Neural progenitor cell (in vitro differentiated cells): Measurements from ENCODE around the gene ISM1. TPM values are rescaled to one million over a fixed set of nuclear protein-coding genes. Genes with fewer than 3 reads are reported as not detected.

Source experiments
- DNase-seq: peaks from one replicate; pipeline ENCODE4 v3.0.0-alpha.2; 2016; ENCODE audit warnings: low spot score
- H2AFZ ChIP-seq: fragments of 200-600 bp; sonication (generic); replicated peaks from 2 replicates; pipeline ENCODE4 v1.6.1; 2016; ENCODE audit warnings: antibody characterized with exemption
- H3F3A ChIP-seq: fragments of 200-600 bp; sonication (generic); 2 replicates; pipeline ENCODE4 v1.6.1; 2016; ENCODE audit warnings: antibody characterized with exemption, low read depth
- H3K27ac ChIP-seq: fragments of 200-600 bp; sonication (generic); 2 replicates; pipeline ENCODE4 v1.5.1; 2016; ENCODE audit warnings: mild to moderate bottlenecking
- H3K27me3 ChIP-seq: fragments of 200-600 bp; sonication (generic); 2 replicates; pipeline ENCODE4 v1.6.1; 2016; ENCODE audit warnings: mild to moderate bottlenecking, moderate library complexity
- H3K36me3 ChIP-seq: fragments of 200-600 bp; sonication (generic); 2 replicates; pipeline ENCODE4 v1.5.1; 2016
- H3K4me1 ChIP-seq: fragments of 200-600 bp; sonication (generic); 2 replicates; pipeline ENCODE4 v1.6.1; 2016; ENCODE audit warnings: mixed run types
- H3K4me2 ChIP-seq: fragments of 200-600 bp; sonication (generic); 2 replicates; pipeline ENCODE4 v1.6.1; 2016
- H3K4me3 ChIP-seq: fragments of 200-600 bp; sonication (generic); 2 replicates; pipeline ENCODE4 v1.5.1; 2016
- H3K79me2 ChIP-seq: fragments of 200-600 bp; sonication (generic); 2 replicates; pipeline ENCODE4 v1.6.1; 2016; ENCODE audit warnings: low read depth
- H3K9ac ChIP-seq: fragments of 200-600 bp; sonication (generic); 2 replicates; pipeline ENCODE4 v1.6.1; 2016
- H3K9me3 ChIP-seq: fragments of 200-600 bp; sonication (generic); 2 replicates; pipeline ENCODE4 v1.5.1; 2016; ENCODE audit warnings: low read depth
- H4K20me1 ChIP-seq: fragments of 200-600 bp; sonication (generic); 2 replicates; pipeline ENCODE4 v1.6.1; 2016; ENCODE audit warnings: low read depth
- H3K27ac Mint-ChIP-seq: 3 replicates; pipeline ENCODE4 v1.8.0; 2021; ENCODE audit warnings: mixed read lengths
- H3K27me3 Mint-ChIP-seq: 2 replicates; pipeline ENCODE4 v1.8.0; 2022; ENCODE audit warnings: low read depth, mild to moderate bottlenecking, inconsistent platforms, moderate library complexity, mixed read lengths; ENCODE audit not compliant: insufficient read depth
- H3K36me3 Mint-ChIP-seq: 3 replicates; pipeline ENCODE4 v1.8.0; 2021; ENCODE audit warnings: mixed read lengths
- H3K4me1 Mint-ChIP-seq: 3 replicates; pipeline ENCODE4 v1.8.0; 2021; ENCODE audit warnings: mixed read lengths
- H3K4me3 Mint-ChIP-seq: 3 replicates; pipeline ENCODE4 v1.8.0; 2021; ENCODE audit warnings: mild to moderate bottlenecking, moderate library complexity, mixed read lengths
- H3K9me3 Mint-ChIP-seq: 3 replicates; pipeline ENCODE4 v1.8.0; 2020; ENCODE audit warnings: mixed read lengths
- CTCF ChIP-seq: fragments of 200-600 bp; sonication (generic); IDR thresholded peaks from 2 replicates; pipeline ENCODE4 v1.5.1; 2017; ENCODE audit warnings: antibody characterized with exemption, mild to moderate bottlenecking
- EZH2 ChIP-seq: fragments of 200-600 bp; sonication (generic); IDR thresholded peaks from 2 replicates; pipeline ENCODE4 v1.6.1; 2017; ENCODE audit warnings: antibody characterized with exemption, mild to moderate bottlenecking, moderate library complexity
- EZH2phosphoT487 ChIP-seq: fragments of 200-600 bp; sonication (generic); IDR thresholded peaks from 2 replicates; pipeline ENCODE4 v1.6.1; 2017; ENCODE audit warnings: antibody characterized with exemption
- total RNA-seq: library from RNA; depleted of rRNA; stranded (reverse); fragments of >200 nt; gene quantifications from 2 replicates; pipeline ENCODE4 v1.2.3, GENCODE V29; 2015; ENCODE audit warnings: low replicate concordance

The ISM1 gene
- total RNA-seq, 1 donor from 2014 or later: not detected

GRCh38 chr20:13245250-13245723, 24.2 kb downstream of the ISM1 start:
- Histone ChIP-seq H2AFZ (no peak overlapping the region), H3K27me3 (no peaks in the 10 kb centered on the region), H4K20me1 (no peaks in the 10 kb centered on the region), H3K27ac (no peak overlapping the region), H3K36me3 (no peaks in the 10 kb centered on the region), H3K9ac (no peak overlapping the region), H3K4me1 (no peaks in the 10 kb centered on the region), H3K4me3 (no peak overlapping the region), H3K79me2 (no peaks in the 10 kb centered on the region), H3F3A (no peaks in the 10 kb centered on the region), H3K4me2 (no peak overlapping the region), H3K9me3 (no peaks in the 10 kb centered on the region)
- peaks cover 13% of the 10 kb centered on the region for H3K4me1 Mint-ChIP-seq
- H3K27ac Mint-ChIP-seq: no peak overlapping the region
- TF ChIP-seq EZH2phosphoT487 (no peak), EZH2 (no peak), CTCF (no peak)
- no peak overlapping the region for H3K4me3 Mint-ChIP-seq
- DNase-seq: no peak
- no peaks in the 10 kb centered on the region for H3K36me3 Mint-ChIP-seq
- H3K9me3 Mint-ChIP-seq: no peaks in the 10 kb centered on the region
- peaks cover 2% of the 10 kb centered on the region for H3K27me3 Mint-ChIP-seq

- no peak for DNase-seq
- no peak overlapping the region for H3K27ac Mint-ChIP-seq
- peaks cover 3% of the 10 kb centered on the region for H3K9me3 Mint-ChIP-seq
- TF ChIP-seq CTCF: no peak
- TF ChIP-seq EZH2: no peak
- no peak for TF ChIP-seq EZH2phosphoT487
- Histone ChIP-seq H3K9ac (no peak overlapping the region), H2AFZ (no peak overlapping the region), H3K27me3 (no peaks in the 10 kb centered on the region), H3K36me3 (no peaks in the 10 kb centered on the region), H4K20me1 (no peaks in the 10 kb centered on the region), H3K4me3 (no peak overlapping the region), H3K4me1 (no peaks in the 10 kb centered on the region), H3K27ac (no peak overlapping the region), H3F3A (no peaks in the 10 kb centered on the region), H3K9me3 (no peaks in the 10 kb centered on the region), H3K4me2 (no peak overlapping the region), H3K79me2 (no peaks in the 10 kb centered on the region)
- peaks cover 13% of the 10 kb centered on the region for H3K4me1 Mint-ChIP-seq
- no peak overlapping the region for H3K4me3 Mint-ChIP-seq
- H3K27me3 Mint-ChIP-seq: peaks cover 8% of the 10 kb centered on the region
- H3K36me3 Mint-ChIP-seq: no peaks in the 10 kb centered on the region
Measured at GRCh38 chr20:13249118-13249797, 28.2 kb downstream of the ISM1 start.

GRCh38 chr20:13249798-13250170, 28.7 kb downstream of the ISM1 start:
- no peak overlapping the region for H3K4me3 Mint-ChIP-seq
- H3K4me1 ChIP-seq: no peaks in the 10 kb centered on the region
- H3F3A ChIP-seq: no peaks in the 10 kb centered on the region
- H3K9me3 Mint-ChIP-seq: peaks cover 3% of the 10 kb centered on the region
- H3K27me3 Mint-ChIP-seq: peaks cover 8% of the 10 kb centered on the region
- DNase-seq: no peak
- H3K9me3 ChIP-seq: no peaks in the 10 kb centered on the region
- no peak overlapping the region for H3K4me3 ChIP-seq
- H3K27ac Mint-ChIP-seq: no peak overlapping the region
- no peaks in the 10 kb centered on the region for H3K36me3 Mint-ChIP-seq
- H4K20me1 ChIP-seq: no peaks in the 10 kb centered on the region
- H3K27ac ChIP-seq: no peak overlapping the region
- no peaks in the 10 kb centered on the region for H3K79me2 ChIP-seq
- no peak overlapping the region for H2AFZ ChIP-seq
- H3K27me3 ChIP-seq: no peaks in the 10 kb centered on the region
- no peak for TF ChIP-seq EZH2phosphoT487
- TF ChIP-seq CTCF: no peak
- TF ChIP-seq EZH2: no peak
- peaks cover 13% of the 10 kb centered on the region for H3K4me1 Mint-ChIP-seq
- H3K36me3 ChIP-seq: no peaks in the 10 kb centered on the region
- H3K4me2 ChIP-seq: no peak overlapping the region
- no peak overlapping the region for H3K9ac ChIP-seq
